Effector memory CD8-positive, alpha-beta T cell (primary cell): ENCODE data around the gene ZGPAT.

Experiments
- ATAC-seq: fragments of 150-1000 bp; cut with Tn5 transposase; replicated peaks from 2 replicates; pipeline ENCODE4 v1.10.0; 2021; ENCODE audit warnings: mild to moderate bottlenecking, moderate library complexity
- DNase-seq, 3 experiments: peaks; one replicate each; pipeline ENCODE4 v3.0.0; 2021
- H3K27ac Mint-ChIP-seq, 2 donors: one replicate each; pipeline ENCODE4 v1.8.0; 2022; ENCODE audit warnings: mild to moderate bottlenecking in 2 of 2, mixed read lengths in 2 of 2, moderate library complexity in 2 of 2
- H3K27me3 Mint-ChIP-seq, 2 donors: one replicate each; pipeline ENCODE4 v1.8.0; 2022; ENCODE audit warnings: mixed read lengths in 2 of 2
- H3K36me3 Mint-ChIP-seq: one replicate; pipeline ENCODE4 v1.8.0; 2022; ENCODE audit warnings: mild to moderate bottlenecking, moderate library complexity, mixed read lengths; ENCODE audit not compliant: insufficient read depth
- H3K4me1 Mint-ChIP-seq, 2 donors: one replicate each; pipeline ENCODE4 v1.8.0; 2022; ENCODE audit warnings: low read depth in 2 of 2, mixed read lengths in 2 of 2
- H3K4me3 Mint-ChIP-seq, 2 donors: one replicate each; pipeline ENCODE4 v1.8.0; 2022; ENCODE audit warnings: mild to moderate bottlenecking in 2 of 2, mixed read lengths in 2 of 2, moderate library complexity in 2 of 2
- H3K9me3 Mint-ChIP-seq, 2 donors: one replicate each; pipeline ENCODE4 v1.8.0; 2022; ENCODE audit warnings: mixed read lengths in 2 of 2

The ZGPAT gene

DNA sequence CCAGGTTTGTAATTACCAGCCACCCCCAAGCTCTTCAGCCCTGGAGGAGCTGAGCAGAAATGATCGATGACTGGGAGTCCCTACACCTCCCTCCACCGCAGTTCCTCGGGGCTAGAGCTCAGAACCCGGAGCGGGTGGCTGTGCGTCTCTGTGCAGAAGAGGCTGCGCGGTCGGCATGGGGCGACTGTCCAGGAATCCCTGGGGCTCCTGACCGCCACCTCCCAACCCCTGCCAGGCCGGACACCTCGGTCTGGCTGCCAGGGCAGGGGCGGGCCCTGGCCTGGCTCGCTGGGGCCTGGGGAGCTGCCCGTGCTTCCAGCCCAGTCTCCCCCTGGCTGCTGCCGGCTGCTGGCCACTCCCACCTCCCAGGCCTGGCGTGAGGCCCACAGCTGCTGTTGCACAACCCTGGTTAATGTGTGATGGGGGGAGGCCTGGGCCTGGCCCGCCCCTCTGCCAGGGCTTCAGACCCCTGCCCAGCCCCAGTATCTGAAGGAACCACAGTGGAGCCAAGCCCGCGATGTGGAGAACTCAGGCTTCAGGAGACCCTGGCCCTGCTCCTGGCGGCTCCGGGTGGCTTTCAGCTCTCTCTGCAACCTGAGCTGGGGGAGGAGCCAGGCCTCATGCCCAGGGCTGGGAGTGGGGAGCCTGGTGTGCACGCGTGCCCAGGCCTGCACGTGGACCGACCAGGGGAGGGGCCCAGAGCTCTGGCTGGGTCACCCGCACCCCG is 33.0 kb downstream of the ZGPAT start:
- ATAC-seq (peak; percentile 13), DNase-seq (peak; percentile 34 to 47 (median 45))
- Mint-ChIP-seq H3K36me3 (peaks cover 40% of the 10 kb centered on the region), H3K27ac (peak overlapping the region in 1 of 2 donors; percentile 49), H3K4me1 (peaks cover 6 to 15% of the 10 kb centered on the region in 2 donors), H3K27me3 (no peaks in the 10 kb centered on the region), H3K4me3 (peak overlapping the region; percentile 61 to 67), H3K9me3 (no peaks in the 10 kb centered on the region)

DNA sequence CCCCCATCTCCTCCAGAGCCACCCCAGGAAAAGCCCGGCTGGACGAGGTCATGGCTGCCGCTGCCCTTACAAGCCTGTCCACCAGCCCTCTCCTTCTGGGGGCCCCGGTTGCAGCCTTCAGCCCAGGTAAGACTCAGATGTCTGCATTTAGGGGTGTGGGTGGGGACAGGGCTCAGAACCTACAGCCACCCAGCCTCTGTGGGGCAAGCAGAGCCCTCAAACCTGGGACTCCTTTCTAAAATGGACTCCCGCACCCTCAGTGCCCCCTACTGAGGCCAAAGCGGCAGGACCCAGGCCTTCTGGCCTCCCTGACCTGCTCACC is 33.5 kb downstream of the ZGPAT start:
- peaks cover 35% of the 10 kb centered on the region for H3K36me3 Mint-ChIP-seq
- no peak for ATAC-seq
- H3K27me3 Mint-ChIP-seq = no peaks in the 10 kb centered on the region
- peak overlapping the region in 1 of 2 donors; percentile 49 for H3K27ac Mint-ChIP-seq
- DNase-seq = no peak
- peaks cover 1 to 11% of the 10 kb centered on the region in 2 donors for H3K4me1 Mint-ChIP-seq
- H3K9me3 Mint-ChIP-seq = no peaks in the 10 kb centered on the region
- peak overlapping the region; percentile 61 to 67 for H3K4me3 Mint-ChIP-seq

DNA sequence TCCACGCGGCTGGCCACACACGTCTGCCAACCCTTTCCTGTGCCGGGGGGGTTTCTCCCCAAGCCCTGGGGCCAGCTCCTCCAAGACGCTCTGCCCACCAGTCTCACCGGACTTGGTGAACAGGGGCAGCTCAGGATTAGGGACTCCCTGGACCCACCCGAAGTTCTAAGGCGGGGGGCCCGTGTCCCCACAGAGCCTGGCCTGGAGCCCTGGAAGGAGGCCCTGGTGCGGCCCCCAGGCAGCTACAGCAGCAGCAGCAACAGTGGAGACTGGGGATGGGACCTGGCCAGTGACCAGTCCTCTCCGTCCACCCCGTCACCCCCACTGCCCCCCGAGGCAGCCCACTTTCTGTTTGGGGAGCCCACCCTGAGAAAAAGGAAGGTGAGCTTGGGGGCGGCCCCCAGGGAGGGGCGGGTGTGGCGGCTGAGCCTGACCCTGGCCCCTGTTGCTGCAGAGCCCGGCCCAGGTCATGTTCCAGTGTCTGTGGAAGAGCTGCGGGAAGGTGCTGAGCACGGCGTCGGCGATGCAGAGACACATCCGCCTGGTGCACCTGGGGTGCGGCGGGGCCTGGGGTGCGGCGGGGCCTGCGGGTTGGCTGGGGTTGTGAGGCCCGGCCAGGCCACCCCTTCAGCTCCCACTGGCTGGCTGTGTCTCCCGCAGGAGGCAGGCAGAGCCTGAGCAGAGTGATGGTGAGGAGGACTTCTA is 34.0 kb downstream of the ZGPAT start:
- H3K9me3 Mint-ChIP-seq = no peaks in the 10 kb centered on the region
- ATAC-seq (no peak), DNase-seq (no peak)
- peak overlapping the region; percentile 61 to 67 for H3K4me3 Mint-ChIP-seq
- peak overlapping the region in 1 of 2 donors; percentile 49 for H3K27ac Mint-ChIP-seq
- H3K36me3 Mint-ChIP-seq = peaks cover 30% of the 10 kb centered on the region
- no peaks in the 10 kb centered on the region for H3K27me3 Mint-ChIP-seq
- H3K4me1 Mint-ChIP-seq = peaks cover 0 to 10% of the 10 kb centered on the region in 2 donors

DNA sequence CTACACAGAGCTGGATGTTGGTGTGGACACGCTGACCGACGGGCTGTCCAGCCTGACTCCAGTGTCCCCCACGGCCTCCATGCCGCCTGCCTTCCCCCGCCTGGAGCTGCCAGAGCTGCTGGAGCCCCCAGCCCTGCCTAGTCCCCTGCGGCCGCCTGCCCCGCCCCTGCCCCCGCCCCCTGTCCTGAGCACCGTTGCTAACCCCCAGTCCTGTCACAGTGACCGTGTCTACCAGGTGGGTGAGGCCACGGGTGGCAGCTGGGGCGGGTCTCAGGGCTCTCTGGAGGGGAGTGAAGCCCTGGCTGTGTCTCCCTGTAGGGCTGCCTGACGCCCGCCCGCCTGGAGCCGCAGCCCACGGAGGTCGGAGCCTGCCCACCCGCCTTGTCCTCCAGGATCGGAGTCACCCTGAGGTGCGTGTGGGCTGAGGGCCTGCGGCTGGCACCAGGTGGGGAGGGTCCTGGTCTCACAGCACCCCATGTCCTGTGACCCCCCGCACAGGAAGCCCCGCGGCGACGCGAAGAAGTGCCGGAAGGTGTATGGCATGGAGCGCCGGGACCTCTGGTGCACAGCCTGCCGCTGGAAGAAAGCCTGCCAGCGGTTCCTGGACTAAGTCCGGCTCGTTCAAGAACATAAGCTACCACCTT is 34.7 kb downstream of the ZGPAT start:
- Mint-ChIP-seq H3K9me3 (no peaks in the 10 kb centered on the region), H3K27me3 (no peaks in the 10 kb centered on the region), H3K4me3 (no peak overlapping the region), H3K36me3 (peaks cover 24% of the 10 kb centered on the region), H3K4me1 (peaks cover 0 to 10% of the 10 kb centered on the region in 2 donors), H3K27ac (no peak overlapping the region)
- no peak for DNase-seq
- no peak for ATAC-seq

DNA sequence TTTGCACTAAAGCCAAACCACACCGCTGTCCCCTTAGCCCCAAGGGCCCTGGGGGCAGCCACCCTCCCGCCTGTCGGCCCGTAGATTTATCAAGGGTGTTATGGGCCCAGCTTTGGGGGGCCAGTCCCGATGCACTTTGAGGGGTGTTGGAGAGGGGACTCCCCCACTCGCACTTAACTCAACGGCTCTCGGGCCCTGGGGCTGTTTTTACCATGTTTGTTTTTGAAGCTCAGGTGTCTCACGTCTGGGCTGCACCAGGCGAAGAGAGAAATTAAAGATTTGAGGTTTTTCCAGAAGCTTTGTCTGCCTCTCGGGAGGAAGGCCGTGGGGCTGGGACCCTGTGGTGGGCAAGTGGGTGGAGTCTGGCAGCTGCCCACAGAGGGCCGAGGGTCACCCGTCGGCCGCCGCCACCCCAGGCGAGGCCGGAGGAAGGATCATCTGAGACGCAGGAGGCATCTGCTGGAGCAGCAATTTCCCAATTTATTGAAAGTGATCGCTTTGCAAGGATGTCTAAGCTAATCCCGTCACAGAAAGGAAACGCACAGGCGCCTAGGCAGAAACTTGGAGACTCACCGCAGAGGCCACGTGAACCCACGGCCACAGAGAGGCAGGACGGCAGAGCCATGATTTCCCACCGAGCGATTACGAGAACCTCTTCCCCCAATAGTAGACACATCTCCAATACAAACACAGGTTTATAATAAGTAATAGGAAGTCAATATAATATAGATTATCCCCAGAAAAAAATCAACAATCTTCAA is 35.6 kb downstream of the ZGPAT start:
- H3K27me3 Mint-ChIP-seq = no peaks in the 10 kb centered on the region
- H3K36me3 Mint-ChIP-seq = peaks cover 20% of the 10 kb centered on the region
- H3K27ac Mint-ChIP-seq = no peak overlapping the region
- H3K9me3 Mint-ChIP-seq = no peaks in the 10 kb centered on the region
- ATAC-seq (no peak), DNase-seq (no peak)
- no peak overlapping the region for H3K4me3 Mint-ChIP-seq
- peaks cover 0 to 8% of the 10 kb centered on the region in 2 donors for H3K4me1 Mint-ChIP-seq

DNA sequence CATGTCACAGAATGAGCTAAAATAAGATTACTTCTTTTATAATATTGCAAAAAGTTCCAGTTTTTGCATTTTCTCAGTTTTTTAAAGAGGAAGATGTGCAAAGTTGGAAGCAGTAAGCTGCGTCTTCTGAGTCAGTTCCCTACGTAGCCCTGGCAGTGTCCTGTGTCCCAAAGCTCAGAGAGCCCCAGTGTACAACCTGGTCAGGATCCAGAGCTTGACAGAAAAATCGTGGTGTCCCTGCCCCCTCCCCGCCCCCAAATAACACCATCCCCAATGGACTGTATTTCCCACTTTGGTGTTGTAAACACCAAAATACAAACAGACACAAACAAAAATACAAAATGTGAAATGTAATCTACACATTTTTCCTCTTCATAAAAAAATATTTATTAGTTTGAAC is 36.3 kb downstream of the ZGPAT start:
- H3K36me3 Mint-ChIP-seq = peaks cover 14% of the 10 kb centered on the region
- ATAC-seq = no peak
- no peak overlapping the region for H3K4me3 Mint-ChIP-seq
- H3K27ac Mint-ChIP-seq = no peak overlapping the region
- no peak for DNase-seq
- H3K9me3 Mint-ChIP-seq = no peaks in the 10 kb centered on the region
- H3K27me3 Mint-ChIP-seq = no peaks in the 10 kb centered on the region
- peaks cover 4 to 9% of the 10 kb centered on the region in 2 donors for H3K4me1 Mint-ChIP-seq

DNA sequence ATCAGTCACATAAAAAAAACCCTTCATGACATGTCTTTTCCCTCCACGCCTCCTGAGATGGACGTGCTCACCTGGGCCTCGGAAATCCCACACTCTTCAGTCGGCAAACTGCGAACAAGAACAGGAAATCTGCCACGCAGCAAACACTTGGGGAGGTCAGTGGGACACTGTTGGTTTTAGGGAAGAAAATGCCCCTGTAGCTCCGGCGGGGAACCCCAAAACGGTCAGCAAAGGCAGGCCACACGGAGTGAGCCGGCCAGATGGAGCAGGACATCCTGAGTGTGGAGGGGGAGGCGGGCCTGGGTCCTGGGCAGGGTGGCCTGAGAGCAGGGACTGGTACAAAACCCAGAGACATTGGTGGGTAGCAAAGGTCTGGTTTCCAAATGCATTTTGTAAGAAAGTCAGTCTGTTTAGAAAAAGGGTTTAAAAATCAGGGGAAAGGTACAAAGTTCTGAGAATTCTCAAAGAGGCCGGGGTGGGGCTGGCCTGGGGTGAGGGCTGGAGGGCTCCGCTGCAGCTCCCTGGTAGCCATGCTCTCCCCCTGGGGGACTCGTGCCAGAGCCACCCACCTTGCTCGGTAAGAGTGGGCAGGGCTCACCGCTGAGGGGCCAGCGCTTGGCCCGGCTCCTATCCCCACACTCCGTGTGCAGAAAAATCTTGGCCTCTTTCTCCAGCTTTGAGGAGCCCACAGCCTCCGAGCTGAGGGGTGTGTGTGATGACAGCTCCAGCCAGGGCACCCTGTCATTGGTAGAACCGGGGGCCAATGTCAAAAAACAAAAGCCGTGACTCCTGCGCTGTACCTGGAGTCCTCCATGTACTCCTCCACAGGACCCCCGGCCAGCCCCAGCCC is 37.0 kb downstream of the ZGPAT start:
- H3K27ac Mint-ChIP-seq = peak overlapping the region in 1 of 2 donors; percentile 49
- peaks cover 14% of the 10 kb centered on the region for H3K36me3 Mint-ChIP-seq
- H3K4me1 Mint-ChIP-seq = peaks cover 4 to 11% of the 10 kb centered on the region in 2 donors

DNA sequence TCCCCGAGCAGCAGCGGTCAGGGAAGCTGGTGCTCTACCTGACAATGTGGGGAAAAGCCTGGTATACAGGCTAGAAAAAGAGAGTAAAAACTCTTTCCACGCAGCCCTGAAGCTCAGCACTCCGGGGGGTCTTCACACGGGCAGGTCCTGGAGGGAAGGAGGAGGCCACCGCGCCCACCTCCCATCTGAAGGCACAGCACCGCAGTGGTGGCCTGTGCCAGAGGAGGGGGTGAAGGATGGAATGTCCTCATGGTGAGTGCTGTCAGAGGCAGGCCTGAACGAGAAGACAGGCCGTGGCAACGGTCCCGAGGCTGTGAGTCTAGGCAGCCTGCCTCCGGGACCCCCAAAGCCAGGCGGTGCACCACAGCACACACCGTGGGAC is 37.6 kb downstream of the ZGPAT start:
- peaks cover 14% of the 10 kb centered on the region for H3K36me3 Mint-ChIP-seq
- no peaks in the 10 kb centered on the region for H3K27me3 Mint-ChIP-seq
- ATAC-seq (no peak), DNase-seq (no peak)
- H3K27ac Mint-ChIP-seq = no peak overlapping the region
- H3K4me3 Mint-ChIP-seq = no peak overlapping the region
- no peaks in the 10 kb centered on the region for H3K9me3 Mint-ChIP-seq
- H3K4me1 Mint-ChIP-seq = peaks cover 4 to 11% of the 10 kb centered on the region in 2 donors

More for the DNA sequence above, 37.0 kb downstream of the ZGPAT start:
- Mint-ChIP-seq H3K27me3 (no peaks in the 10 kb centered on the region), H3K9me3 (no peaks in the 10 kb centered on the region), H3K4me3 (no peak overlapping the region)
- DNase-seq = no peak
- ATAC-seq = no peak

DNA sequence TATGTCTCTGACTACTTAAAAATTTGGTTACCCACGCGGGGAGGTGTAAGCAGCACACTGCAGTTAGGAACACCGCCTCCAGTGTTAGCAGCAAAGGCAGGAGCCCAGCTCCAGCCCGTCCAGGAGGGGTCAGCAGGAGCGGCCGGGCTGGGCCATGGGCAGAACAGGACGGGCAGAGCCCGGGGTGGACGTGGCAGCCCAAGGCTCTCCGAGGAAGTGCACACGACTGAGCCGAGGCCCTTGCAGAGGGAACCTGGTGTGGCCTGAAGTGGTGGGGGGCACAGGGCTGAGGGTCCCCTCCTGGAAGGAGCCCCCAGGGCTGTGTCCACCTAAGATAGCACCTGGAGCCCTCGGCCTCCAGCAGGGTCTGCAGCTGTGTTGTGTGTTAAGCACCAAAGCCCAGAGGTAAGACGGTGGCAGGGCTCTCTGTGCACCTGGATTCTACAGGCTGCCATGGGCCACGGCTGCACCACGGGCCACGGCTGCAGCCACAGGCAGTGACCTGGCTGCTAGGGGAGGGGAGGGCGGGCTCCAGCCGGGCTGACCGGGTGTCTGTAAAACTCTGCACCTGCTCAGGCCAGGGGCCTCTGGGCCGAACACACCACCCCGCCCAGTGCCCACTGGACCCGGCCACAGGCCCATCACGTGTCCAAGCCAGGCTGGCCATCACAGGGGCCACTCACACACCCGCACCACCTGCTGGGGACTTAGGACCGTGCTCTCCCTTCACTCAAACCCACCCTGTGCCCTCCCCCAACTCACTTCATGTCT is 38.3 kb downstream of the ZGPAT start:
- ATAC-seq = no peak
- H3K4me3 Mint-ChIP-seq = no peak overlapping the region
- no peak overlapping the region for H3K27ac Mint-ChIP-seq

DNA sequence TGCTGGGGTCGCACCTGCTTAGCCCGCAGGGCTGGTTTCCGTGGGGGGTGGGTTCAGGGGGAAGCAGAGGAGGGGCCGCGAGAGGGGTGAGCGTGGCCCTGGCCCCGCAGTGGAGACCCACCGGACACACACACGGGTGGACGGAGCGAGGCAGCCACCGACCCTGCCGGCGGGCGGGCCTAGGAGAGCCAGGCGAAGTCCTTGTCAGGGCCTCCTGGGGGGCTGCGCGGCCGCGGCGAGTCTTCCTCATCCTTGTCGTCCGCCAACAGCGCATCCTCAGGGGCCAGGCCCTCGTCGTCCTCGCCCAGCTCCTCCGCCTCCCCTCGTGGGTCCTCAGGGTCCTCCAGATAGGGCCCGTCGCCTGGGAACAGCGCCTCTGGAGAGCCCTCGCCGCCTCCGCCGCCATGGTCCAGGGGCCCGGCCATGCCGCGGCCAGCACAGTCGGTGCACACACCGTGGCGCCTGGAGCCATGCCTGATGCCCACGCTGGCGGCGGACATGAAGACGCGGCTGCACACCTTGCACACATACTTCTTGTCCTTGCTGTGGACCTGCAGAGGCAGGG is 39.0 kb downstream of the ZGPAT start:
- peaks cover 7% of the 10 kb centered on the region for H3K36me3 Mint-ChIP-seq
- H3K4me3 Mint-ChIP-seq = no peak overlapping the region
- no peaks in the 10 kb centered on the region for H3K27me3 Mint-ChIP-seq
- DNase-seq = no peak
- peaks cover 9 to 18% of the 10 kb centered on the region in 2 donors for H3K4me1 Mint-ChIP-seq
- no peak overlapping the region for H3K27ac Mint-ChIP-seq
- no peaks in the 10 kb centered on the region for H3K9me3 Mint-ChIP-seq
- ATAC-seq = no peak

More for the DNA sequence above, 38.3 kb downstream of the ZGPAT start:
- H3K4me1 Mint-ChIP-seq = peaks cover 6 to 16% of the 10 kb centered on the region in 2 donors
- no peaks in the 10 kb centered on the region for H3K9me3 Mint-ChIP-seq
- peaks cover 10% of the 10 kb centered on the region for H3K36me3 Mint-ChIP-seq
- DNase-seq = no peak
- no peaks in the 10 kb centered on the region for H3K27me3 Mint-ChIP-seq

DNA sequence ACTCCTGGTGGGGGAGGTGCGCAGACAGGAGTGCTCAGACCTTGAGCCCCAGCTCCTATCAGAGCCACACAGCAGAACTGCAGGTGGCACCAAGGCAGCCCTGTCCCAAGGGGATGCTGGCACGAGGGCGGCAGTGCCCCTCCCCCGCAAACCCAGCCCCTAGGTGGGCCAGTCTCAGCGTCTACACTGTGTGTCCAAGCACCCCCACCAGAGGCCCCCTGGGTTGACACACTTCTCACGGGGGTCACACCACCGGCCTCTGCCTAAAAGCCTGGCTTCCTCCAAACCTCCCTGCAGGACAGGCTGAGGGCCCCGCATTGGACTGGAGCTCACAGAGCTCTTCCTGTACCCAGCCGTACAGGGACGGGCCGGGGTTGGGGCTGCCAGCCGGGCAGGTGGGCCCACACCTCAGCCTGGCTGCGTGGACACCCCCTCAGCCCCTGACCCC is 39.8 kb downstream of the ZGPAT start:
- Mint-ChIP-seq H3K36me3 (peaks cover 7% of the 10 kb centered on the region), H3K27me3 (no peaks in the 10 kb centered on the region), H3K4me3 (no peak overlapping the region), H3K9me3 (no peaks in the 10 kb centered on the region), H3K27ac (no peak overlapping the region), H3K4me1 (peaks cover 9 to 20% of the 10 kb centered on the region in 2 donors)
- no peak for DNase-seq
- ATAC-seq = no peak
